Muscle layer of colon (tissue), 2 donors: ENCODE results near the gene PLEKHG1.

Experiments used
- H3K27ac ChIP-seq: one replicate; pipeline ENCODE4 v1.7.0; 2013; ENCODE audit warnings: low read depth, mild to moderate bottlenecking, low read length, moderate library complexity
- H3K27me3 ChIP-seq, 2 donors: one replicate each; pipeline ENCODE4 v1.7.0; 2013; ENCODE audit warnings: low read length in 2 of 2, mild to moderate bottlenecking in 2 of 2; ENCODE audit not compliant: insufficient read depth in 2 of 2, control insufficient read depth in 1 of 2
- H3K36me3 ChIP-seq: one replicate; pipeline ENCODE4 v1.7.0; 2013; ENCODE audit warnings: mild to moderate bottlenecking, low read length; ENCODE audit not compliant: insufficient read depth
- H3K4me1 ChIP-seq: one replicate; pipeline ENCODE4 v1.7.0; 2013; ENCODE audit warnings: mild to moderate bottlenecking, low read length; ENCODE audit not compliant: insufficient read depth
- H3K4me3 ChIP-seq, 2 donors: one replicate each; pipeline ENCODE4 v1.7.0; 2013; ENCODE audit warnings: low read length in 2 of 2, low read depth in 1 of 2, mild to moderate bottlenecking in 1 of 2, moderate library complexity in 1 of 2
- H3K9ac ChIP-seq: one replicate; pipeline ENCODE4 v1.7.0; 2013; ENCODE audit warnings: low read length
- H3K9me3 ChIP-seq: one replicate; pipeline ENCODE4 v1.7.0; 2013; ENCODE audit warnings: mild to moderate bottlenecking, low read length
- donor health status: abdominal sarcoma.
- donor health status: Adenocarcinoma of cecum.

Gene PLEKHG1

GRCh38 chr6:150573041-150573681 lies 26.5 kb upstream of the PLEKHG1 start:
- Histone ChIP-seq H3K4me1 (no peaks in the 10 kb centered on the region), H3K9ac (no peak overlapping the region), H3K36me3 (no peaks in the 10 kb centered on the region)

GRCh38 chr6:150575836-150576235 lies 23.8 kb upstream of the PLEKHG1 start:
- Histone ChIP-seq H3K4me1 (no peaks in the 10 kb centered on the region), H3K4me3 (no peak overlapping the region), H3K27me3 (no peaks in the 10 kb centered on the region), H3K9ac (no peak overlapping the region), H3K9me3 (no peaks in the 10 kb centered on the region), H3K36me3 (no peaks in the 10 kb centered on the region), H3K27ac (no peak overlapping the region)

More at GRCh38 chr6:150573041-150573681, 26.5 kb upstream of the PLEKHG1 start:
- Histone ChIP-seq H3K9me3 (no peaks in the 10 kb centered on the region), H3K4me3 (no peak overlapping the region), H3K27ac (no peak overlapping the region), H3K27me3 (no peaks in the 10 kb centered on the region)

GRCh38 chr6:150576651-150577226 lies 22.9 kb upstream of the PLEKHG1 start:
- Histone ChIP-seq H3K4me3 (no peak overlapping the region), H3K27ac (no peak overlapping the region), H3K4me1 (no peaks in the 10 kb centered on the region), H3K9ac (no peak overlapping the region), H3K9me3 (no peaks in the 10 kb centered on the region), H3K36me3 (no peaks in the 10 kb centered on the region), H3K27me3 (no peaks in the 10 kb centered on the region)

GRCh38 chr6:150579611-150580010 lies 20.1 kb upstream of the PLEKHG1 start:
- no peaks in the 10 kb centered on the region for H3K27me3 ChIP-seq
- no peak overlapping the region for H3K9ac ChIP-seq
- no peak overlapping the region for H3K4me3 ChIP-seq
- no peaks in the 10 kb centered on the region for H3K9me3 ChIP-seq
- no peak overlapping the region for H3K27ac ChIP-seq
- H3K36me3 ChIP-seq: no peaks in the 10 kb centered on the region
- peaks cover 4% of the 10 kb centered on the region for H3K4me1 ChIP-seq

GRCh38 chr6:150580489-150580888 lies 19.2 kb upstream of the PLEKHG1 start:
- H3K4me1 ChIP-seq: peaks cover 4% of the 10 kb centered on the region
- H3K9me3 ChIP-seq: no peaks in the 10 kb centered on the region
- H3K4me3 ChIP-seq: no peak overlapping the region
- H3K9ac ChIP-seq: no peak overlapping the region
- no peak overlapping the region for H3K27ac ChIP-seq
- H3K36me3 ChIP-seq: no peaks in the 10 kb centered on the region
- no peaks in the 10 kb centered on the region for H3K27me3 ChIP-seq

GRCh38 chr6:150584065-150584464 lies 15.6 kb upstream of the PLEKHG1 start:
- Histone ChIP-seq H3K4me1 (peaks cover 4% of the 10 kb centered on the region), H3K4me3 (no peak overlapping the region), H3K36me3 (no peaks in the 10 kb centered on the region), H3K27ac (no peak overlapping the region), H3K9ac (no peak overlapping the region), H3K9me3 (no peaks in the 10 kb centered on the region), H3K27me3 (no peaks in the 10 kb centered on the region)

- Histone ChIP-seq H3K36me3 (no peaks in the 10 kb centered on the region), H3K9me3 (no peaks in the 10 kb centered on the region), H3K4me1 (peaks cover 4% of the 10 kb centered on the region), H3K4me3 (no peak overlapping the region), H3K9ac (no peak overlapping the region), H3K27ac (no peak overlapping the region), H3K27me3 (no peaks in the 10 kb centered on the region)
Measured at GRCh38 chr6:150584596-150584995, 15.1 kb upstream of the PLEKHG1 start.

- Histone ChIP-seq H3K27ac (no peak overlapping the region), H3K4me3 (no peak overlapping the region), H3K27me3 (no peaks in the 10 kb centered on the region), H3K9me3 (no peaks in the 10 kb centered on the region), H3K4me1 (peaks cover 3% of the 10 kb centered on the region), H3K36me3 (no peaks in the 10 kb centered on the region), H3K9ac (no peak overlapping the region)
Measured at GRCh38 chr6:150586850-150587359, 12.8 kb upstream of the PLEKHG1 start.

GRCh38 chr6:150587637-150588036 lies 12.0 kb upstream of the PLEKHG1 start:
- Histone ChIP-seq H3K4me1 (no peaks in the 10 kb centered on the region), H3K9ac (no peak overlapping the region), H3K36me3 (no peaks in the 10 kb centered on the region), H3K27ac (no peak overlapping the region), H3K27me3 (no peaks in the 10 kb centered on the region), H3K4me3 (no peak overlapping the region), H3K9me3 (no peaks in the 10 kb centered on the region)

GRCh38 chr6:150588888-150589499 lies 10.7 kb upstream of the PLEKHG1 start:
- no peak overlapping the region for H3K27ac ChIP-seq
- H3K9me3 ChIP-seq: no peaks in the 10 kb centered on the region
- no peaks in the 10 kb centered on the region for H3K36me3 ChIP-seq
- no peaks in the 10 kb centered on the region for H3K27me3 ChIP-seq
- H3K4me3 ChIP-seq: no peak overlapping the region
- no peaks in the 10 kb centered on the region for H3K4me1 ChIP-seq
- no peak overlapping the region for H3K9ac ChIP-seq

GRCh38 chr6:150589852-150590251 lies 9.8 kb upstream of the PLEKHG1 start:
- H3K27me3 ChIP-seq: no peaks in the 10 kb centered on the region
- no peak overlapping the region for H3K4me3 ChIP-seq
- H3K9me3 ChIP-seq: no peaks in the 10 kb centered on the region
- no peaks in the 10 kb centered on the region for H3K36me3 ChIP-seq
- H3K9ac ChIP-seq: no peak overlapping the region
- H3K4me1 ChIP-seq: no peaks in the 10 kb centered on the region
- no peak overlapping the region for H3K27ac ChIP-seq
